HG02970 (cell line): Measurements from ENCODE around the gene FXYD1.

ENCODE experiments used
- ATAC-seq: cut with Tn5 transposase; IDR thresholded peaks from one replicate; pipeline ENCODE4 v1.9.1; 2021; ENCODE audit warnings: mild to moderate bottlenecking, moderate library complexity, moderate number of reproducible peaks; ENCODE audit not compliant: unreplicated experiment, low FRiP score

FXYD1 gene

DNA sequence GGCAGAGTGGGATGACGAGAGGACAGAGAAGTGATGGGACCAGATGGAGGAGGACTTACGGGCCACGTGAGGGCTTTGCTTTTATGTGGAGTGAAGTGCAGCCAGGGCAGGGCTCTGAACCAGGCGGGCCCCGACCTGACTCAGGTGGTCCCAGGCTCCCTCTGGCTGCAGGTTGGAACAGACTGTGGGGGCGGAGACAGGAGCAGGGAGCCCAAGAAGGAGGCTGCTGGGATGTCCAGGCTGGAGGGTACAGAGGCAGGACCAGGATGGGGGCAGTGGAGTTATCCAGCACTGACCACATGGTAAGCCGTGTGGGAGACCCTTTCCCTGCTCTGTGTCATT is 18.0 kb downstream of the FXYD1 start:
- no peak for ATAC-seq

DNA sequence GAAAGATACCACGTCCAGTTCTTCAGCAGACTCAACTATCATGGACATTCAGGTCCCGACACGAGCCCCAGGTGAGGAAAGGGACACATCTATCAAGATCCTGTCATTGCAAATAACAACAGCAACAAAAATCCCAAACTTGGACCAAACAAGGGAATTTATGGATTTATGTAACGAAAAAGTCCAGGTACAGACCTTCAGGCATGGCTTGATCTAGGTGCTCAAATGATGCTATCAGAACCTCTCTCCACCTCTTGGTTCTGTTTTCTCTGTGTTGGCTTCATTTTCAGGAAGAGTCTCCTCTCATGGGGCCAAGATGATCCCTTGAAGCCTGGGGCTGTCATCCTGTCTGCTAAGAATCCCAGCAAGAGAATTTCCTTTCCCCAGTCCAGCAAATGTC is 18.8 kb downstream of the FXYD1 start:
- ATAC-seq, result no peak

DNA sequence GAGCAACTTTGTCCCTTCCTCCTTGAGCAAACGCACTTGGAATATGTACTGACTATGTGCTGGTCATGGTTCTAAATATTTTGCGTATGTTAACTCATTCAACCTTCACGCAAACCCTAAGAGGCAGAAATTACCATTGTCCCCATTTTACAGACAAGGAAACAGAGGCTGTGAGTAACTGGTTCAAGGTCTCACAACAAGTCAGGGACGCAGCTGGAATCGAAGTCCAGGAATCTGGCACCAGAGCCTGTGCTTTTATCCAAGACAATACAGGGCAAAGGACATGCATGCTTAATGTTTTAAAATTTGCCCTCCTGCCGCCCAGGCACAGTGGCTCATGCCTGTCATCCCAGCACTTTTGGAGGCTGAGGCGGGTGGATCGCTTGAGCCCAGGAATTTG is 21.0 kb downstream of the FXYD1 start:
- ATAC-seq, result no peak

DNA sequence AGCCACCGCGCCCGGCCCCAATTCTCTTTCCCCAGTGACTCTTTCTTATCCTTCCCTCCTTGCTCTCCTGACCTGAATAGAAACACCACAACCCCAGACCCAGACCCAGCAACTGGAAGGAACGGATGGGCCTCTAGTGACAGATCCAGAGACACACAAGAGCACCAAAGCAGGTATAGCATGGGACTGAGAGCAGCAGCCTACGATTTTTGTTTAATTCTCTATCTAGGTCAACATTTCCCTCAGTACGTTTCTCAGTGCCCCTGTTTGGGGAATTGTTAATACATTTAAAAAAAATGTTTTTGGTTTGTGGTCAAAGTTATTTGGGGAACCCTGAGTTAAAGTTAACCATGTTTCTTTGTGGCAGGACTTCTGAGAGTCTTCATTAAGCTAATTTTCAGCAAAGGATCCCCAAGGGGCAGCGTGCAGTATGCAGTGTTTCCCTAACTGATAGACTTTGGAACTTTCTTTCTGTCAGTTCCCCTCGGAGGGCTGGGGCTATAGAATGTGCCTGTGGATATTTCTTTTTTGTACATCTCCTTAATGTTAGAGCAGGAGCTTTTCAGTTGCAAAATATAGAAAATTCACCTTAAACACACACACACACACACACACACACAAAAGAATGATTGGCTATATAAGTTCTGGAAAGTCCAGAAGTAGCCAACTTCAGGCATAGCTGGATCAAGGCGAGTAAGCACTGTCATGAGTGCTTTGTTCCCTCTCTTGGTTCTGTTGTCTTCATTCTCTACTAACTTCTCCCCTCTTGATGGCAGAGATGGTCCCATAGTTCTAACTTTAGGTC is 22.2 kb downstream of the FXYD1 start:
- ATAC-seq, result no peak

- ATAC-seq, result no peak
Measured at GRCh38 chr19:35161434-35161743, 22.8 kb downstream of the FXYD1 start.

- ATAC-seq, result no peak
Measured at GRCh38 chr19:35162471-35163326, 24.1 kb downstream of the FXYD1 start.

GRCh38 chr19:35164418-35164817 is 25.8 kb downstream of the FXYD1 start:
- ATAC-seq, result no peak

GRCh38 chr19:35165200-35166058 is 26.8 kb downstream of the FXYD1 start:
- ATAC-seq, result no peak

DNA sequence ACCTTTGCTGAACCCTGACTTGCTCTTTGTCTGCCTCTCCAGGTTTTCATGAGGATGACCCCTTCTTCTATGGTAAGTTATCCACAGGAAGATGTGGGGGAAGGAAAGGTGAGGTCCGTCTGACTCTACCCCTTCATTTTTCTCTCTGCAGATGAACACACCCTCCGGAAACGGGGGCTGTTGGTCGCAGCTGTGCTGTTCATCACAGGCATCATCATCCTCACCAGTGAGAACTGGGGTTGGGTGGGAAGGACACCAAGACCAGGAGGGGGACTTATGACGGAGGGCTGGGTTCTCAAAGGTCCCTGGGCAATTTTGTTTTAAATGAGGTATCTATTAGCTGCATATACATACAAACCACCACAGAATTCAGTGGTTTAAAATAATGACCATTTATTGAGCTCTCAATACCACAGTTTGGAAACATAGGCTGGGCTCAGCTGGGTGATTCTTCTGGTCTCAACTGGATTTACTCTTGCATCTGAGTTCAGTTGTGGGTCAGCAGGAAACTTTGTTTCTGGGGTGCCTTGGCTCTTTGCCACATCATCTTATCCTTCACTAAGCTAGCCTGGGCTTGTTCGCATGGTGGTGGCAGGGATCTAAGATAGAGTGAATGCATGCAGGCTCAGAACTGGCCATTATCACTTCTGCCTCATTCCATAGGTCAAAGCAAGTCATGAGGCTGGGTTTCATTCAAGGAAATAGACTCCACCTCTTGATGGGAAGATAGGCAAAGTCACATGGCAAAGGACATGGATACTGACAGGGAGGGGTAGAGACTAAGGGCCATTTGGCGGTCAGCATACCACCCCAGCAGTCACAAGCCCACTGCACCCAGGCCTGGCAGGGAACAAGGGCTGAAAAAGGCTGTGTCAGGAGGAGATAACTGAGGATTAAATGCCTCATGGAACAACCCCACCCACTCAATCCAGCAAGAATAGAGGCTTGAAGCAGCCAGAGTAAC is 27.8 kb downstream of the FXYD1 start:
- no peak for ATAC-seq

GRCh38 chr19:35167251-35168119 is 28.9 kb downstream of the FXYD1 start:
- ATAC-seq, result no peak

GRCh38 chr19:35168196-35168595 is 29.6 kb downstream of the FXYD1 start:
- ATAC-seq, result no peak

DNA sequence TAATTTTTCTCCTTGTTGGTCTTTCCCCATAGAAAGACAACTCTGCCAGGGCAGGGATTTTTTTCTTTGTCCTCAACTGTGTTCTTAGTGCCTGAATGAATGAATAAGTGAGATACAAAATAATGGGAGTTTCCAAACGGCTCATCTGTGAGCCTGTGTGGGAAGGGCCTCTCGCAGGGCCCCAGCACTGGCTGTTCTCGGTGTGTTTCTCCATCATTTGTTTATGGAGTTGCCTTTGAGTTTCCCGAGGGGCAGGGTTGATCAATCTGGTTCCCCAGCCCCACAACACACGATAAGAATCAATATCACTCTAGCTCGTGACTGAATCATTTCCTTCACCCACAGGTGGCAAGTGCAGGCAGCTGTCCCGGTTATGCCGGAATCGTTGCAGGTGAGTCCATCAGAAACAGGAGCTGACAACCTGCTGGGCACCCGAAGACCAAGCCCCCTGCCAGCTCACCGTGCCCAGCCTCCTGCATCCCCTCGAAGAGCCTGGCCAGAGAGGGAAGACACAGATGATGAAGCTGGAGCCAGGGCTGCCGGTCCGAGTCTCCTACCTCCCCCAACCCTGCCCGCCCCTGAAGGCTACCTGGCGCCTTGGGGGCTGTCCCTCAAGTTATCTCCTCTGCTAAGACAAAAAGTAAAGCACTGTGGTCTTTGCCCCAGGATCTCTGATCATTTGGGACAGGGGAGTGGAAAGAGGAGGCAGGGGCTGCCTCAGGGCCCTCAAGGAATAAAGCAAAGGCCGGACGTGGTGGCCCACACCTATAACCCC is 30.8 kb downstream of the FXYD1 start:
- ATAC-seq, result no peak

DNA sequence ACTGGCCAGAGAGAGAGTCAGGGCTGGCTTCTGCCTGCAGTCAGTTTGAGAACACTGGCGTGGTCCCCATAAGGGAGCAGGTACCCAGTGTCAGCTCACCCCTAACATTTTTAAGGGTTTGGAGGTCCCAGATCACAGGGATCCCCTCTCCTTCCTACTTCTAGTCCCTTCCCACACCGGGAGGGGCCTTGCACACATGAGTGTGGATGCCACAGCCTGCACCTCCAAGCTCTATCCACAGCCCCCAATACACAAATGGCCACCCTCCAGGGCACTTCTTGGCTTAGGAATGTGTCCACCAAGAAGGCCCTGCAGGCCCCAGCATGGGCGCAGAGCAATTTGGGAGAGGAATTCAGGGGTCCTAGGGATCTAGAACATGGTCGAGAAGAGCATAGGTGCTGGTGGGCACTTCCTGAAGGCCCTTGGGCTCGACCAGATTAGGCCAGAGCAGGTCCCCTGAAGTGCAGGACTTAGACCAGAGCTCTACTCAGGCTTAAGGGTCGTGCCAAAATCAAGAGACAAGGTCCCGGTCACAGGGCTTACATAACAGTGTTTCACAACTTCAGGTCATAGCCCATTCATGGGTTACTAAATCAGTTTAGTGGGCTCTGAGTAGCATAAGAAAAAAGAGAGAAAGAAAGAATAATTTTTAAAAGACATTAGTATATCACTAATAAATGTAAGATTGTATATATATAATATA is 31.9 kb downstream of the FXYD1 start:
- ATAC-seq, result no peak

- no peak for ATAC-seq
Measured at GRCh38 chr19:35171730-35172129, 33.1 kb downstream of the FXYD1 start.

- ATAC-seq, result no peak
Measured at GRCh38 chr19:35174226-35174625, 35.6 kb downstream of the FXYD1 start.

DNA sequence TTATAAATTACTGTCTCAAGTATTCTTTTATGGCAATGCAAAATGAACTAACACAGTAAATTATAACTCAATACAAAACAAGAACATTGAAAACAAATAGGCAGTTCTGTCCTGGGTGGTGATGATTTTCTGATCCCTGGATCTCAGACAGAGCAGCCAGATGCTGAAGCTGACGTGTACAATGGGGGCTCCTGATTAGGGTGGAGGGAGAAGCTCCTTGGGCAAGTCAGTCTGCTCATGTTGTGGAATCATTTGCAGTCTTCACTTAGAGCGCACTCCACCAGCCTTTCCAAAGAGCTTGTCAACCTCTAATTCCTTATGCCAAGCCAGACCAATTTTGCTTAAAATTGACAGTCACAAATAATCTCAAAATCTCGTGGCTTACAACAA is 37.6 kb downstream of the FXYD1 start:
- ATAC-seq, result no peak

DNA sequence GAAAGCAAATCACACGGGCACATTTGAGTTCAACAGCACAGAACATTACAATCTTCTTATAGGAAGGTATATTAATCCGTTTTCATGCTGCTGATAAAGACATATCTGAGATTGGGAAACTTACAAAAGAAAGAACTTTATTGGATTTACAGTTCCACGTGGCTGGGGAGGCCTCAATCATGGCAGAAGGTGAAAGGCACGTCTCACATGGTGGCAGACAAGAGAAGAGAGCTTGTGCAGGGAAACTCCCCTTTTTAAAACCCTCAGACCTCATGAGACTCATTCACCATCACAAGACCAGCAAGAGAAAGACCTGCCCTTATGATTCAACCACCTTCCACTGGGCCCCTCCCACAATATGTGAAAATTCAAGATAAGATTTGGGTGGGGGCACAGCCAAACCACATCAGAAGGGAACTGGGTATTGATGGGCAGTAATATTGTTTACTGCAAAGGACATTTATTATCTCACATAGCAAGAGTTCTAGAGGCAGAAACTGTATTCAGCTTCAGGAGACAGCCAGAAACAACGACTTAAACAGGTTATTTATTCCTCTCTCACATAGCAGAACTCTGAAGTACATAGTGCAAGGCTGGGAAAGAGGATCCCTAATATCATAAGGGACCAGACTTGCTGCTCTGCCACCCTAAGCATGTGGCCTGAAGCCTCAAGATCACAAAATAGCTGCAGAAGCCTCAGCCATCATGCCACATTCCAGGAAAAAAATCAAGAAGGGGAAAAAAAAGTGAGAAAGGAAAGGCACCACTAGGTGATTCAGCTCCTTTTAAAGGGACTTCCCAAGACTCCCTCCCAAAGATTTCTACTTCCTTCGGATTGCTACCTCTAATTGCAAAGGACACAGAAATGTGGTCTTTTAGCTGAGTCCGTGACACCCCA is 39.0 kb downstream of the FXYD1 start:
- ATAC-seq, result no peak
